ENCODE measurements around the gene FAIM.

FAIM gene

DNA sequence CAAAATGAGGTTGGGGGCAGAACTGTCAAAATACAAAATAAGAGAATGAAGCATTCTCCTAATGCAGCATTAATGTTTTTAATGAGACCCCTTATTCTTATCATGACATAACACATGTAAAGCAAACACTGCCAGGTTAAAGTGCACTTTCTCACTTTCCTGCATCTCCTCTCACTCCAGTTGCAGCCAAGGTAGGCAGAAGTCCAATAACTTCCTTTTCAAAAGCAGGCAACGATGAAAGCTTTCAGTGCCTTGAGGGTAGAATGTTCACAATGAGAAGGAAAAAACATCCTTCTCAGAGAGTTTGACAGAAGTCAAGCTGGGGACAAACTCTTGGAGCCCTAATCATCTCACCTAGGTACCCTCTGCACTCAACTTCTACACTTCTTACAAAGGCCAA, 59.5 kb downstream of the FAIM start:
- DNase-seq (ENCODE audit: low read depth) = no peak
- TF ChIP-seq, protein P1, sequence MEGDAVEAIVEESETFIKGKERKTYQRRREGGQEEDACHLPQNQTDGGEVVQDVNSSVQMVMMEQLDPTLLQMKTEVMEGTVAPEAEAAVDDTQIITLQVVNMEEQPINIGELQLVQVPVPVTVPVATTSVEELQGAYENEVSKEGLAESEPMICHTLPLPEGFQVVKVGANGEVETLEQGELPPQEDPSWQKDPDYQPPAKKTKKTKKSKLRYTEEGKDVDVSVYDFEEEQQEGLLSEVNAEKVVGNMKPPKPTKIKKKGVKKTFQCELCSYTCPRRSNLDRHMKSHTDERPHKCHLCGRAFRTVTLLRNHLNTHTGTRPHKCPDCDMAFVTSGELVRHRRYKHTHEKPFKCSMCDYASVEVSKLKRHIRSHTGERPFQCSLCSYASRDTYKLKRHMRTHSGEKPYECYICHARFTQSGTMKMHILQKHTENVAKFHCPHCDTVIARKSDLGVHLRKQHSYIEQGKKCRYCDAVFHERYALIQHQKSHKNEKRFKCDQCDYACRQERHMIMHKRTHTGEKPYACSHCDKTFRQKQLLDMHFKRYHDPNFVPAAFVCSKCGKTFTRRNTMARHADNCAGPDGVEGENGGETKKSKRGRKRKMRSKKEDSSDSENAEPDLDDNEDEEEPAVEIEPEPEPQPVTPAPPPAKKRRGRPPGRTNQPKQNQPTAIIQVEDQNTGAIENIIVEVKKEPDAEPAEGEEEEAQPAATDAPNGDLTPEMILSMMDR (IDR thresholded peaks at IDR 0.05; ENCODE audit: low read depth, low read length) = no peak
- no peak for TF ChIP-seq POLR2A (IDR thresholded peaks at IDR 0.05; ENCODE audit: extremely low read depth, insufficient read length)
- TF ChIP-seq, protein P2, sequence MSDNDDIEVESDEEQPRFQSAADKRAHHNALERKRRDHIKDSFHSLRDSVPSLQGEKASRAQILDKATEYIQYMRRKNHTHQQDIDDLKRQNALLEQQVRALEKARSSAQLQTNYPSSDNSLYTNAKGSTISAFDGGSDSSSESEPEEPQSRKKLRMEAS (IDR thresholded peaks at IDR 0.05; ENCODE audit: low read depth, low read length) = no peak
- no peak for TF ChIP-seq MYC (IDR thresholded peaks at IDR 0.05; ENCODE audit: low read depth, low read length)
- no peak overlapping the region for H3K4me3 ChIP-seq (ENCODE audit: low read depth, low read length)

DNA sequence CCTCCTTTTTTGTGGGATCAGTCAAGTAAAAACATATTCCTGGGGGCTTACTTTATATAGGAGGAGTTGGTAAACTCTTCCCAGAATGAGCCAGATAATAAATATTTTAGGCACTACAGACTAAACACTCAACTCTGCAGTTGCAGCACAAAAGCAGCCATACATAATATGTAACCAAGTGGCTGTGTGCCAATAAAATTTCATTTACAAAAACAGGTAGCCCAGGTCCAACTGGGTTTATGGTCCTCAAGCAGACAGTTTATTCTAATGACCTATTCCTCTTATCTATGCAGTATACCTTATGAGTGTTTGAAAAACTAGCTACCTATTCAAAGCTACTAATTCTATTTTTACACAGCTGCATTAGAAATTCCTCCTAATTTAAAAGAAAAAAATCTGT, 61.8 kb downstream of the FAIM start:
- DNase-seq (ENCODE audit: low read depth) = no peak
- no peak for TF ChIP-seq MYC (IDR thresholded peaks at IDR 0.05; ENCODE audit: low read depth, low read length)
- no peak for TF ChIP-seq POLR2A (IDR thresholded peaks at IDR 0.05; ENCODE audit: extremely low read depth, insufficient read length)
- TF ChIP-seq, protein P2 (IDR thresholded peaks at IDR 0.05; ENCODE audit: low read depth, low read length) = no peak
- TF ChIP-seq, protein P1 (IDR thresholded peaks at IDR 0.05; ENCODE audit: low read depth, low read length) = no peak
- H3K4me3 ChIP-seq (ENCODE audit: low read depth, low read length) = no peak overlapping the region

DNA sequence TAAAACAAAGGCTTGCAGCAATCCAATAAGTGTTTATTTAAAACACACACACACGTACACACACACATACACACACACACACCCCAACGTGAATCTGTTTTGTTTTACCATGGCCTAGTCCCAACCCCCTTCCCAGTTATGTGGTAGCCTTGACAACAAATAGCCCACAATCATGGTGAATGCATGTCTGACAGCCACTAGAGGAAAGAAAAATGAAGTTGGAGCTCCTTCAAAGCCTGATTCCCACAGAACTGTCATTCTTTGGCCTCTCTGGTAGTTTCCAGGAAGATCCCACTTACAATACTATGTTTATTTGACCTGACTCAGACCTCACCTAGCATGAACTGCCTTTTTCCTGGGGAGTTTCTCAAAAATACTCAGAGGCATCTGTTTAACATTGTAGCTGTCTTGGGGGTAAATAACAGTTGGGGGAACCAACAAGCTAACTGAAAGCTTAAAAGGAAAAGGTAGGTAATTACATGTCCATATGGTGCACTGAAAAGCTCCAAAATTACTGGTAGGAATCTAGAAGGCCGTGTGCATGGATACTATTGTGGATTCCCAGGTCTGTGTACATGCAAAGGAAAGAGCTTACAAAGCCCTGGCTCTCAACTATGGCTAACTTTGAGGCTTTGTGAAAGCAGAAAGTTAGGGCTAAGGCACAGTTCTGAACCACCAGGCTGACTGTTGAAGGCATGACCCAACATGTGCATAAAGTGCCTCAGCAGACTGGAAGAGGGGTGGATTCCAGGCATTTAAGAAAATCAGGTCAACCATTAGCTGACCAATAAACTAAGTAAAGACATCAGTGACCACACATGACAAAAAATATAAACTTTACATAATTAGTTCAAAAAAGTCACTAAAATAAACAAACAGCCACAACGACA, 65.3 kb downstream of the FAIM start:
- DNase-seq (ENCODE audit: low read depth) = no peak
- no peak overlapping the region for H3K4me3 ChIP-seq (ENCODE audit: low read depth, low read length)
- TF ChIP-seq, protein P2 (IDR thresholded peaks at IDR 0.05; ENCODE audit: low read depth, low read length) = no peak
- TF ChIP-seq MYC (IDR thresholded peaks at IDR 0.05; ENCODE audit: low read depth, low read length) (no peak), POLR2A (IDR thresholded peaks at IDR 0.05; ENCODE audit: extremely low read depth, insufficient read length) (no peak)
- TF ChIP-seq, protein P1 (IDR thresholded peaks at IDR 0.05; ENCODE audit: low read depth, low read length) = no peak

DNA sequence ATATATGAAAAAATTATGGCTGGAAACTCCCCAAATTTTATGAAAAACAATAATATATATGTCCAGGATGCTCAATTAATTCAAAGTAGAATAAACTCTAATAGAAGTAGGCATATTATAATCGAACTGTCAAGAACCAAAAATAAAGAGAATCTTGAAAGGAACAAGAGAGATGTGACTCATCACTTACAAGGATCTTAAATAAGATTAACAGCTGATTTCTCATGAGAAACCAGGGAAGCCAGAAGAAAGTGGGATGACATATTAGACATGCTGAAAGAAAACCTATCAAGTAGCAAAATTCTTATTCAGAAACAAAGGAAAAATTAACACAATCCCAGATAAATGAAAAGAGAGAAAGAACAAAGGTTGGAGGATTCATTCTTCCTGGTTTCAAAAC, 66.8 kb downstream of the FAIM start:
- H3K4me3 ChIP-seq (ENCODE audit: low read depth, low read length) = no peak overlapping the region
- DNase-seq (ENCODE audit: low read depth) = peak; percentile 29
- TF ChIP-seq, protein P1 (IDR thresholded peaks at IDR 0.05; ENCODE audit: low read depth, low read length) = no peak
- no peak for TF ChIP-seq MYC (IDR thresholded peaks at IDR 0.05; ENCODE audit: low read depth, low read length)
- TF ChIP-seq, protein P2 (IDR thresholded peaks at IDR 0.05; ENCODE audit: low read depth, low read length) = no peak
- no peak for TF ChIP-seq POLR2A (IDR thresholded peaks at IDR 0.05; ENCODE audit: extremely low read depth, insufficient read length)

DNA sequence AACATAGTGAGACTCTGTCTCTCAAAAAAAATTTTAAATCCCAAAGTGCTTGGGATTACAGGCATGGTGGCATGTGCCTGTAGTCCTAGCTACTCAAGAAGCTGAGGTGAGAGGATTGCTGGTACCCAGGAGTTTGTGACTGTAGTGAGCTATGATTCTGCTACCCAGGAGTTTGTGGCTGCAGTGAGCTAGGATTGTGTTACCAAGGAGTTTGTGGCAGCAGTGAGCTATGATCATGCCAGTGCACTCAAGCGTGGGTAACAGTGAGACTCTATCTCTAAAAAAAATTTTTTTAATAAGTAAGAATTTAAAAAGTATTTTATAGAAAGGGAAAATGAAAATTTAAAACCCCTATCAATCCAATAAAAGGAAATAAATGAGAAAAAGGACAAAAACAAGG, 69.5 kb downstream of the FAIM start:
- no peak for DNase-seq (ENCODE audit: low read depth)
- TF ChIP-seq POLR2A (IDR thresholded peaks at IDR 0.05; ENCODE audit: extremely low read depth, insufficient read length) = no peak
- no peak for TF ChIP-seq MYC (IDR thresholded peaks at IDR 0.05; ENCODE audit: low read depth, low read length)
- TF ChIP-seq, protein P1 (IDR thresholded peaks at IDR 0.05; ENCODE audit: low read depth, low read length) = no peak
- TF ChIP-seq, protein P2 (IDR thresholded peaks at IDR 0.05; ENCODE audit: low read depth, low read length) = no peak
- H3K4me3 ChIP-seq (ENCODE audit: low read depth, low read length) = no peak overlapping the region
